ENCODE data around the gene NAXE.
"Not testable (repeated sequence)": the region's sequence is repeated elsewhere in the genome, so short reads cannot be mapped to it uniquely, and the experiment has no call there.

Gene NAXE

GRCh38 chr1:156549831-156550230 lies 41.7 kb upstream of the NAXE start:
- TF ChIP-seq CTCF (IDR thresholded peaks at IDR 0.05; ENCODE audit: extremely low read depth, missing control alignments), result no peak
- no peak for DNase-seq (ENCODE audit: low spot score)

GRCh38 chr1:156550346-156550745 lies 41.2 kb upstream of the NAXE start:
- no peak for TF ChIP-seq CTCF (IDR thresholded peaks at IDR 0.05; ENCODE audit: extremely low read depth, missing control alignments)

GRCh38 chr1:156551066-156551643 lies 40.4 kb upstream of the NAXE start:
- no peak for TF ChIP-seq CTCF (IDR thresholded peaks at IDR 0.05; ENCODE audit: extremely low read depth, missing control alignments)
- DNase-seq (ENCODE audit: low spot score), result no peak

More at GRCh38 chr1:156550346-156550745, 41.2 kb upstream of the NAXE start:
- DNase-seq (ENCODE audit: low spot score), result no peak

GRCh38 chr1:156551869-156552268 lies 39.7 kb upstream of the NAXE start:
- no peak for DNase-seq (ENCODE audit: low spot score)
- TF ChIP-seq CTCF (IDR thresholded peaks at IDR 0.05; ENCODE audit: extremely low read depth, missing control alignments), result no peak

GRCh38 chr1:156552518-156552917 lies 39.1 kb upstream of the NAXE start:
- no peak for TF ChIP-seq CTCF (IDR thresholded peaks at IDR 0.05; ENCODE audit: extremely low read depth, missing control alignments)

GRCh38 chr1:156552937-156553336 lies 38.6 kb upstream of the NAXE start:
- DNase-seq (ENCODE audit: low spot score), result not testable (repeated sequence)

More at GRCh38 chr1:156552518-156552917, 39.1 kb upstream of the NAXE start:
- DNase-seq (ENCODE audit: low spot score), result no peak

GRCh38 chr1:156553860-156554485 lies 37.6 kb upstream of the NAXE start:
- TF ChIP-seq CTCF (IDR thresholded peaks at IDR 0.05; ENCODE audit: extremely low read depth, missing control alignments), result no peak
- DNase-seq (ENCODE audit: low spot score), result no peak

- no peak for DNase-seq (ENCODE audit: low spot score)
- TF ChIP-seq CTCF (IDR thresholded peaks at IDR 0.05; ENCODE audit: extremely low read depth, missing control alignments), result no peak
Observed at GRCh38 chr1:156554971-156555370, 36.6 kb upstream of the NAXE start.
